NB4 (cell line): ENCODE results near the gene EIF3D.
A peak's percentile ranks its signal among the peaks of the same experiment; 100 is the strongest.
"Not testable (repeated sequence)": the region's sequence is repeated elsewhere in the genome, so short reads cannot be mapped to it uniquely, and the experiment has no call there.

ENCODE experiments used
- DNase-seq: peaks from one replicate; pipeline ENCODE4 v3.0.0; 2010; ENCODE audit warnings: low read depth
- H3K4me3 ChIP-seq: one replicate; pipeline ENCODE4 v1.5.1; 2011; ENCODE audit warnings: mild to moderate bottlenecking, low read depth, low read length, moderate library complexity
- MYC ChIP-seq: IDR thresholded peaks from 2 replicates; pipeline ENCODE4 v1.6.1; 2011; ENCODE audit warnings: low read depth, low read length
- POLR2A ChIP-seq: IDR thresholded peaks from 2 replicates; pipeline ENCODE4 v1.6.1; 2011; ENCODE audit warnings: mild to moderate bottlenecking; ENCODE audit not compliant: insufficient read length; ENCODE audit errors: extremely low read depth
- TF ChIP-seq, protein P1 (sequence below): IDR thresholded peaks from 2 replicates; pipeline ENCODE4 v1.6.1; 2011; ENCODE audit warnings: low read depth, low read length
- TF ChIP-seq, protein P2 (sequence below): IDR thresholded peaks from one replicate; pipeline ENCODE4 v1.5.1; 2012; ENCODE audit warnings: low read depth, low read length

The EIF3D gene

DNA sequence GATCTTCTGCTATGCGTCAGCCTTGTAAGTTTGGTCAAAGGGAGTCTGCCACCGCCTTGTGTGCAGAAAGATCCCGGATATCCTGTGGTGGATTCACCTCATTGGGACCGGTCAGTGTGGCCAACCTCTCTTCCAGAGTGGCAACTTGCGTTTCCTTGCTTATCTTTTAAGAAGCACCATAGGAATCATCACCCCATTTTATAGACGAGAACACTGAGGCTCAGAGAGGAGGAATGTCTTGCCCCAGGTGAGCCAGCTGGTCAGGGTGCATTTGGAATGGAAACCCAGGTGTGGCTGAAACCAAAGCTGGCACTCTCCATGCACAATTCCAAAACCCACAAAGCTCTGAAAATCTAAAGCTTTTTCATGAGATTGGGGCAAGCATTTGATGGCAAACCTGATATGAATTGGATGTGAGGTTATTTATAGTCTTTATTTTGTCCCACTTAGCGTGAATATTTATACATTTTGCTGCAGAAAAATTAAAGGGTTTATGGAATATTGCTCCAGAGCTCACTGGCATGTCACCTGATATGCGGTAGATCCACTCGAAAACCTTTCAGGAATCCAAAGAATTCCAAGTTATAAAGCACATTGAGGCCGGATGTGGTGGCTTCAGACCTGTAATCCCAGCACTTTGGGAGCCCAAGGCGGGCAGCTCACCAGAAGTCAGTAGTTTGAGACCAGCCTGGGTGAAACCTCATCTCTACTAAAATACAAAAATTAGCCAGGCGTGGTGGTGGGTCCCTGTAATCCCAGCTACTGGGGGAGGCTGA is 12.1 kb upstream of the EIF3D start:
- TF ChIP-seq, protein P1, sequence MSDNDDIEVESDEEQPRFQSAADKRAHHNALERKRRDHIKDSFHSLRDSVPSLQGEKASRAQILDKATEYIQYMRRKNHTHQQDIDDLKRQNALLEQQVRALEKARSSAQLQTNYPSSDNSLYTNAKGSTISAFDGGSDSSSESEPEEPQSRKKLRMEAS: no peak
- TF ChIP-seq, protein P2, sequence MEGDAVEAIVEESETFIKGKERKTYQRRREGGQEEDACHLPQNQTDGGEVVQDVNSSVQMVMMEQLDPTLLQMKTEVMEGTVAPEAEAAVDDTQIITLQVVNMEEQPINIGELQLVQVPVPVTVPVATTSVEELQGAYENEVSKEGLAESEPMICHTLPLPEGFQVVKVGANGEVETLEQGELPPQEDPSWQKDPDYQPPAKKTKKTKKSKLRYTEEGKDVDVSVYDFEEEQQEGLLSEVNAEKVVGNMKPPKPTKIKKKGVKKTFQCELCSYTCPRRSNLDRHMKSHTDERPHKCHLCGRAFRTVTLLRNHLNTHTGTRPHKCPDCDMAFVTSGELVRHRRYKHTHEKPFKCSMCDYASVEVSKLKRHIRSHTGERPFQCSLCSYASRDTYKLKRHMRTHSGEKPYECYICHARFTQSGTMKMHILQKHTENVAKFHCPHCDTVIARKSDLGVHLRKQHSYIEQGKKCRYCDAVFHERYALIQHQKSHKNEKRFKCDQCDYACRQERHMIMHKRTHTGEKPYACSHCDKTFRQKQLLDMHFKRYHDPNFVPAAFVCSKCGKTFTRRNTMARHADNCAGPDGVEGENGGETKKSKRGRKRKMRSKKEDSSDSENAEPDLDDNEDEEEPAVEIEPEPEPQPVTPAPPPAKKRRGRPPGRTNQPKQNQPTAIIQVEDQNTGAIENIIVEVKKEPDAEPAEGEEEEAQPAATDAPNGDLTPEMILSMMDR: no peak
- TF ChIP-seq MYC: no peak
- no peak for TF ChIP-seq POLR2A
- DNase-seq: no peak
- H3K4me3 ChIP-seq: no peak overlapping the region

DNA sequence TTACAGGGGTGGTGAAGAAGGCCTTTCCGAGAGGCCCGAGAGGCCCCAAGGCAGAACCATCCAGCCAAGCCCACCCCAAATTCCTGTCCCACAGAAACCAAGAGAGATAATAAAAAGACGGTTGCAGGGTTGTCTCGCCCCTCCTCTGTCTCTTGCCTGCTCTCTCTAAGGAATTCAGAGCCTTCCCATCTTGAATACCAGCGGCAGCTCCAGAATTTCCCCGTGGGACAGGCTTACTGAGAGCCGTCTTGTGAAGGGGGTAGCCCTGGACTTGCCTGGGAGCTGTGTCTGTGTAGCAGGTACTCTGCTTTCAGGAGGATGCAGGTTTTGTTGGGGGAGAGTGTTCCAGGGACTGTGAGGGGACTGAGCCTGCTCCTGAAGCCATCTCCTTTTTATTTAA is 9.6 kb upstream of the EIF3D start:
- no peak overlapping the region for H3K4me3 ChIP-seq
- TF ChIP-seq POLR2A: no peak
- no peak for TF ChIP-seq MYC
- TF ChIP-seq, protein P1: no peak
- DNase-seq: no peak

DNA sequence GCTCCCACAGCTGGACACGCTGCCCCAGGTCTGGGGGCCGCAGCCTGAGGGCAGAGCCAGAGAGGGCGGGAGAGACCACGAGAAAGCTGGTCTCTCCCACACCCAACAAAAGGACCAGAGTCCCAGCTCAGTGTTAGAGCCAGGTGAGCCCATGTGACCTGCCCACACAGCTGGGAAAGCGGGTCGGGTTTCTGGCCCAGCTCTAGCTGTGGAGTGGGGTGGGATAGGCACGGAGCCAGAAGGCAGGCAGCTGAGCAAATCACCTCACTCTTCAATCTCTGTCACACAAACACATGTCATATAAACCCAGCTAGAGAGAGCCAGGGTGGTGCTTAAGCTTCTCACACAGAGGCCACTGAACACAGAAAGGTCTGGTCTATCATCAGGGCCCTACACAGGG is 7.8 kb upstream of the EIF3D start:
- no peak for DNase-seq
- TF ChIP-seq, protein P1: no peak
- TF ChIP-seq, protein P2: no peak
- no peak for TF ChIP-seq MYC
- no peak for TF ChIP-seq POLR2A
- no peak overlapping the region for H3K4me3 ChIP-seq

DNA sequence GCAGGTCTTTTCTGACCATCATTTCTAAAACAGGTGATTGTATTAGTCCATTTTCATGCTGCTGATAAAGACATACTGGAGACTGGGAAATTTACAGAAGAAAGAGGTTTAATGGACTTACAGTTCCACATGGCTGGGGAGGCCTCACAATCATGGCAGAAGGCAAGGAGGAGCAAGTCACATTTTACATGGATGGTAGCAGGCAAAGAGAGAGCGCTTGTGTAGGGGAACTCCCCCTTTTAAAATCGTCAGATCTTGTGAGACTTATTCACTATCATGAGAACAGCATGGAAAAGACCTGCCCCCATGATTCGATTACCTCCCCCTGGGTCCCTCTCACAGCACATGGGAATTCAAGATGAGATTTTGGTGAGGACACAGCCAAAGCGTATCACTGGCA is 4.4 kb upstream of the EIF3D start:
- not testable (repeated sequence) for H3K4me3 ChIP-seq, DNase-seq

DNA sequence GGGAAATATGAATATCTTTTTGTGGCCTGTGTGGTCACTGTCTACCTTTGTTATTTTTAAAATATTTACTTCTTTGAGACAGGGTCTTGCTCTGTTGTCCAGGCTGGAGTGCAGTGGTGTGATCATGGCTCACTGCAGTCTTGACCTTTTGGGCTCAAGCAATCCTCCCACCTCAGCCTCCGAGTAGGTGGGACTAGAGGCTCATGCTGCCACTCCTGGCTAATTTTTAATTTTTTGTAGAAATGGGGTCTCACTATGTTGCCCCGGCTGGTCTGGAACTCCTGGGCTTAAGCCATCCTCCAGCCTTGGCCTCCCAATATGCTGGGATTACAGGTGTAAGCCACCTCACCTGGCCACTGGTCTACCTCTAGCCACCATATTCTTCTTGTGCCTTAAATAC is 3.5 kb upstream of the EIF3D start:
- TF ChIP-seq POLR2A (no peak), MYC (no peak)
- TF ChIP-seq, protein P1: no peak
- TF ChIP-seq, protein P2: no peak

DNA sequence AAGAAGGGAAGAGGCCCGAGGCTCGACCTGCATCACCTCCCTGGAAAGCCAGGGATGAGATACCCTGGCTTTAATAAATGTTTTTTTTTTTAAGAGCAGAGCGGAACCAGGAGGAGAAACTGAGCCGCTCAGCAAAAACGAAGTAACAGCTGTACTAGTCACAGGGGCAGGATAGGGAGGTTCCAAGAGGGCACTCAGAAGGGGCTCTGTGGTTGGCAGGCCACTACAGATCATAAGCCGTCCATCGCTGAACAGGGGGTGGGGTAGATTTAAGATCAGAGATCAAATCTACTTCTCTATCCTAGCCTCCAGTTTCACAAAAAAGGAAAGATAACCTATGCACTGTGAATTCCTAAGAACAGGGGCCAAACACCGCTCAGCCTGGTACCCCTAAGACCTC is 625 bp downstream of the EIF3D start:
- peak; percentile 48 for DNase-seq
- no peak for TF ChIP-seq MYC
- TF ChIP-seq, protein P1: no peak
- TF ChIP-seq POLR2A: no peak
- TF ChIP-seq, protein P2: no peak
- peak overlapping the region; percentile 79 for H3K4me3 ChIP-seq

More for the DNA sequence above, 3.5 kb upstream of the EIF3D start:
- H3K4me3 ChIP-seq: no peak overlapping the region
- no peak for DNase-seq

DNA sequence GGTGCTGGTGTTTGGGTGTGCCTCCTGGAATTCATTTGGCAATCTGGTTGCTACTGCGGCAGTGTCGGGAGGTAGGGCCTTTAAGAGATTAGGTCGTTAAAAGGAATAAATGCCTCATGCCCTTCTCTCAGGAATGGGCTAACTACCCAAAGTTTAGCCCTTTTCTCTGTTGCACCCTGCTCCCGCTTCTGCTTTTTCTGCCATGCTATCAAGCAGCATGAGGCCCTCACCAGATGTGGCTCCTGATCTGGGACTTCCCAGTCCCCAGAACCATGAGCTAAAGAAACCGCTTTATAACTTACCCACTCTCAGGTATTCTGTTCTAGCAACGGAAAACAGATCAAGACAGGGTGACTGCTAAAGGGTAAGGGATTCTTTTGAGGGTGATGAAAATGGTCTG is 6.3 kb downstream of the EIF3D start:
- DNase-seq: no peak
- no peak overlapping the region for H3K4me3 ChIP-seq

More for the DNA sequence above, 6.3 kb downstream of the EIF3D start:
- TF ChIP-seq, protein P2: no peak
- TF ChIP-seq, protein P1: no peak
- TF ChIP-seq MYC (no peak), POLR2A (no peak)
